ENCODE measurements around the gene PGBD2. TPM values are rescaled to one million over a fixed set of nuclear protein-coding genes. Genes with fewer than 3 reads are reported as not detected.
"Not testable (repeated sequence)": the region's sequence is repeated elsewhere in the genome, so short reads cannot be mapped to it uniquely, and the experiment has no call there.

PGBD2 gene
- total RNA-seq, 4 donors from 2014 or later: 5.2 to 12.4 (median 9.7) TPM

DNA sequence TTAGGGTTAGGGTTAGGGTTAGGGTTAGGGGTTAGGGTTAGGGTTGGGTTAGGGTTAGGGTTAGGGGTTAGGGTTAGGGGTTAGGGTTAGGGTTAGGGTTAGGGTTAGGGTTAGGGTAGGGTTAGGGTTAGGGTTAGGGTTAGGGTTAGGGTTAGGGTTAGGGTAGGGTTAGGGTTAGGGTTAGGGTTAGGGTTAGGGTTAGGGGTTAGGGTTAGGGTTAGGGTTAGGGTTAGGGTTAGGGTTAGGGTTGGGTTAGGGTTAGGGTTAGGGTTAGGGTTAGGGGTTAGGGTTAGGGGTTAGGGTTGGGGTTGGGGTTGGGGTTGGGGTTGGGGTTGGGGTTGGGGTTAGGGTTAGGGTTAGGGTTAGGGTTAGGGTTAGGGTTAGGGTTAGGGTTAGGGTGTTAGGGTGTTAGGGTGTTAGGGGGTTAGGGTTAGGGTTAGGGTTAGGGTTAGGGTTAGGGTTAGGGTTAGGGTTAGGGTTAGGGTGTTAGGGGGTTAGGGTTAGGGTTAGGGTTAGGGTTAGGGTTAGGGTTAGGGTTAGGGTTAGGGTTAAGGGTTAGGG, 39.9 kb downstream of the PGBD2 start:
- H3K9me3 ChIP-seq; H3K4me1 ChIP-seq; H3K27me3 ChIP-seq; in situ Hi-C loops (cut with MboI; ENCODE audit: low pct_ligation_motif_present in 1 of 4, low pct_unique_long_range_greater_than_20kb in 1 of 4, low sequenced_read_pairs in 3 of 4); DNase-seq; H3K4me3 ChIP-seq; intact Hi-C loops (cut with DNase I; ENCODE audit: low total_unique reads); H3K27ac ChIP-seq; H3K36me3 ChIP-seq: not testable (repeated sequence)

Small RNAs within 50 kb of the gene (small RNA-seq; reads per million reads assigned to genes)
- gene RNU6-1205P: 0 reads per million in 4 donors

Other genes with a start within 250 kb of the PGBD2 start
- gene OR14I1, start 203.5 kb upstream of the PGBD2 start, total RNA-seq: not detected
- gene LYPD8, start 150.5 kb upstream of the PGBD2 start, total RNA-seq: 100 to 1,000 TPM in 3 of 4 donors, 10 to 100 TPM in 1; 21.9 to 719 (median 565) TPM
- 10 to 100 TPM; 28.1 to 36.2 (median 31.4) TPM for gene SH3BP5L, start 80.3 kb upstream of the PGBD2 start, total RNA-seq
- gene ZNF672, start 68.0 kb upstream of the PGBD2 start, total RNA-seq: 10 to 100 TPM; 34.8 to 53.1 (median 44.7) TPM
- gene ZNF692, start 47.1 kb upstream of the PGBD2 start, total RNA-seq: 100 to 1,000 TPM in 1 of 4 donors, 10 to 100 TPM in 3; 41.8 to 100 (median 64.6) TPM